GM12878 (cell line): ENCODE data around the gene DNAJC18. TPM values are rescaled to one million over a fixed set of nuclear protein-coding genes. Genes with fewer than 3 reads are reported as not detected.
A peak's percentile ranks its signal among the peaks of the same experiment; 100 is the strongest.

ENCODE experiments used
- ASH2L ChIP-seq: fragments of 300-600, 200-600 bp; sonication (generic); IDR thresholded peaks from 2 replicates; pipeline ENCODE4 v1.6.1; 2017; ENCODE audit warnings: low read depth, mild to moderate bottlenecking, borderline replicate concordance
- BMI1 ChIP-seq: fragments of 450-650 bp; IDR thresholded peaks from 2 replicates; pipeline ENCODE4 v1.6.1; 2016; ENCODE audit warnings: mild to moderate bottlenecking, moderate library complexity, borderline replicate concordance
- CTCF ChIP-seq, 3 experiments: IDR thresholded peaks in 2 of 3; conservative IDR thresholded peaks in 1 of 3; 2 replicates each; pipeline ENCODE4 v1.5.1; 2011; ENCODE audit warnings: low read depth in 3 of 3, low read length in 3 of 3, mild to moderate bottlenecking in 3 of 3, control low read depth in 2 of 3, moderate library complexity in 2 of 3, inconsistent platforms in 1 of 3, mixed read lengths in 1 of 3; ENCODE audit not compliant: control insufficient read depth in 2 of 3, insufficient read depth in 1 of 3; ENCODE audit errors: extremely low read depth in 1 of 3
- E2F4 ChIP-seq: IDR thresholded peaks from 2 replicates; pipeline ENCODE4 v1.6.1; 2012; ENCODE audit warnings: low read depth, low read length, improper control_type of control experiment
- EED ChIP-seq: sonication (generic); IDR thresholded peaks from 2 replicates; pipeline ENCODE4 v1.6.1; 2016; ENCODE audit warnings: antibody characterized with exemption, low read depth
- ESRRA ChIP-seq: IDR thresholded peaks from 2 replicates; pipeline ENCODE4 v1.6.1; 2012; ENCODE audit warnings: mild to moderate bottlenecking, low read length, improper control_type of control experiment
- FOXK2 ChIP-seq: fragments of 450-650 bp; IDR thresholded peaks from 2 replicates; pipeline ENCODE4 v1.6.1; 2017; ENCODE audit warnings: mild to moderate bottlenecking, moderate library complexity
- HCFC1 ChIP-seq: fragments of 150-350 bp; IDR thresholded peaks from 2 replicates; pipeline ENCODE4 v1.6.1; 2014; ENCODE audit warnings: low read length
- JUND ChIP-seq: IDR thresholded peaks from 2 replicates; pipeline ENCODE4 v1.6.1; 2012; ENCODE audit warnings: low read depth, mild to moderate bottlenecking, low read length, improper control_type of control experiment, moderate library complexity
- KDM1A ChIP-seq: fragments of 200-600 bp; sonication (generic); IDR thresholded peaks from 2 replicates; pipeline ENCODE4 v1.6.1; 2016; ENCODE audit warnings: borderline replicate concordance
- LARP7 ChIP-seq: fragments of 450-650 bp; IDR thresholded peaks from 2 replicates; pipeline ENCODE4 v1.6.1; 2017; ENCODE audit warnings: mild to moderate bottlenecking
- MYB ChIP-seq: fragments of 150-350 bp; IDR thresholded peaks from 2 replicates; pipeline ENCODE4 v1.6.1; 2014; ENCODE audit warnings: mild to moderate bottlenecking, low read depth, low read length, borderline replicate concordance
- MYC ChIP-seq: IDR thresholded peaks from 2 replicates; pipeline ENCODE4 v1.6.1; 2011; ENCODE audit warnings: mild to moderate bottlenecking, low read length, moderate library complexity, inconsistent platforms; ENCODE audit not compliant: insufficient read depth, insufficient replicate concordance, insufficient read length, severe bottlenecking
- NFIC ChIP-seq: IDR thresholded peaks from 2 replicates; pipeline ENCODE4 v1.6.1; 2012; ENCODE audit warnings: low read depth, mild to moderate bottlenecking, inconsistent platforms, low read length, moderate library complexity
- NR2C1 ChIP-seq: fragments of 450-650 bp; IDR thresholded peaks from 2 replicates; pipeline ENCODE4 v1.6.1; 2017; ENCODE audit warnings: antibody characterized with exemption, mild to moderate bottlenecking, moderate library complexity
- REST ChIP-seq: IDR thresholded peaks from 2 replicates; pipeline ENCODE4 v1.6.1; 2012; ENCODE audit warnings: mild to moderate bottlenecking, low read depth, low read length
- RFX5 ChIP-seq: IDR thresholded peaks from 2 replicates; pipeline ENCODE4 v1.6.1; 2011; ENCODE audit warnings: low read depth, low read length, improper control_type of control experiment
- SREBF2 ChIP-seq: IDR thresholded peaks from 2 replicates; pipeline ENCODE4 v1.6.1; 2012; ENCODE audit warnings: mild to moderate bottlenecking, low read length
- STAT3 ChIP-seq: IDR thresholded peaks from 2 replicates; pipeline ENCODE4 v1.6.1; 2011; ENCODE audit warnings: low read depth, low read length, improper control_type of control experiment
- TARDBP ChIP-seq: IDR thresholded peaks from 2 replicates; pipeline ENCODE4 v1.6.1; 2016; ENCODE audit warnings: borderline replicate concordance
- ZNF207 ChIP-seq: fragments of 450-650 bp; IDR thresholded peaks from 2 replicates; pipeline ENCODE4 v1.6.1; 2014; ENCODE audit warnings: antibody characterized with exemption, mild to moderate bottlenecking, borderline replicate concordance
- ZNF274 ChIP-seq: IDR thresholded peaks from one replicate; pipeline ENCODE4 v1.8.0; 2011; ENCODE audit not compliant: insufficient read length, insufficient read depth
- polyA plus RNA-seq, 11 experiments: library from polyadenylated mRNA; depleted of rRNA in 4 of 11; unstranded in 6 of 11; stranded (reverse) in 5 of 11; fragments of >200 nt; fragmentation: Nextera tagmentation in 4 of 11; fragmentation: Illumina TruSeq in 1 of 11; extraction: Ambion mirVana in 4 of 11; extraction: Trizol in 1 of 11; gene quantifications; 1 replicate in 1 of 11; 2 replicates in 10 of 11; pipeline versions ENCODE4 v1.2.1 to v1.2.3, GENCODE V29; 2011 to 2016; ENCODE audit warnings: inconsistent platforms in 2 of 11, missing spikeins in 2 of 11, low read depth in 1 of 11
- total RNA-seq, 4 experiments: library from RNA; depleted of rRNA in 3 of 4; stranded (reverse); fragments of >200 nt in 3 of 4; fragmentation: Illumina TruSeq in 1 of 4; extraction: Trizol in 1 of 4; gene quantifications; 2 replicates each; pipeline versions ENCODE4 v1.2.1 to v1.2.3, GENCODE V29; 2013 to 2021
- TF ChIP-seq, protein P1 (sequence below): fragments of 150-350 bp; IDR thresholded peaks from 2 replicates; pipeline ENCODE4 v1.6.1; 2014; ENCODE audit warnings: mild to moderate bottlenecking, low read depth, low read length

Gene DNAJC18
- total and polyA plus RNA-seq, 10 of the 15 experiments (the other 5 are each of a cell fraction or from before 2014, with no cell fraction given) = 6.4 to 26.7 (median 17.7) TPM

DNA sequence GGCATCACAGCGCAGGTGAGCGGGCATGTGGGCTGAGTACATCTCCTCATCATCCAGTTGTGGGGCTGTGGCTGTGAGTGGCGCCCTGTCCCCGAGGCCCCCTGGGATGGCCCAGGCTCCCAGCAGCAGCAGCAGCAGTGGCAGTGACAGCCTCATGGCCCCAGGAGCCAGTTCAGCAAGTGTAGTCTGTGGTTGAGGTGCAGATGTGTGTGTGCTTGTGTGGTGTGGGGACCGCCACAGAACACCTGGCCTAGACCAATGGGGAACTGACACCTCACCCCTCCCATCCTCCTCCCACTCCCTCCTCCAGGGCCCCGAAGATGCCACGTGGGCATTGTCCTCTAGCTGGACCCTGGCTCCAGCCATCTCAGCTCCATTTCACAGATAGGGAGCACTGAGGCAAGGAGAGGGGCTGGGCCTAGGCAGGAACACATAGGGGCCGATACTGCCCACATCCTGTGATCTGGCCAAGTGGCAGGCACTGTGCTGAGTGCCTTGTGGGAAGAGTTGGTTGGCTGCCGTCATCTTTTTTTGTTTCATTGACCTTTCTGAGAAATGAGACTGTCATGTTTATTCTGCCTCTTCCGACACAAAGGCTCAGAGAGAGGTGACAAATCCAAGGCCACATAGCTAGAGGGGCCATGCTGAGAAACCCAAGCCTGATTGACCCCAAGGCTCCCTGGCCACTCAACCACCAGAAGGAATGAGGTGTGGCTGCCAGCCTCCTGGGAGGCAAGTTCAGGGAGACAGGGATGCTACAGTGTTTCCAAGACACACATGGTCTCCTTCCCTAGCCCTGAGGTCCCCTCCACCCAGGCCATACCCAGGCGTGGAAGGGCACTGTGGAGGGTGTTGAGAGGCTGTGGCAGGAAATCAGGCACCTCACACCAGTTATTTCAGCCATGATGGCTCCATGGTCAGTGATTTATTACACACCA is 49.4 kb downstream of the DNAJC18 start, which contains the start of gene MZB1 (continued):
- TF ChIP-seq NR2C1 = no peak
- peak; percentile 82; the same call in 1 of the 2 replicates for TF ChIP-seq KDM1A
- TF ChIP-seq LARP7 = peak; percentile 73; the same call in 1 of the 2 replicates
- TF ChIP-seq MYB = no peak
- TF ChIP-seq ESRRA = no peak
- TF ChIP-seq MYC = peak; percentile 95
- TF ChIP-seq CTCF (IDR thresholded peaks at IDR 0.05 in 2 of 3, conservative IDR thresholded peaks at IDR 0.05 in 1 of 3; ENCODE audit: control insufficient read depth in 2 of 3, extremely low read depth in 1 of 3, insufficient read depth in 1 of 3, low read depth in 3 of 3, low read length in 3 of 3) = no peak
- TF ChIP-seq, protein P1, sequence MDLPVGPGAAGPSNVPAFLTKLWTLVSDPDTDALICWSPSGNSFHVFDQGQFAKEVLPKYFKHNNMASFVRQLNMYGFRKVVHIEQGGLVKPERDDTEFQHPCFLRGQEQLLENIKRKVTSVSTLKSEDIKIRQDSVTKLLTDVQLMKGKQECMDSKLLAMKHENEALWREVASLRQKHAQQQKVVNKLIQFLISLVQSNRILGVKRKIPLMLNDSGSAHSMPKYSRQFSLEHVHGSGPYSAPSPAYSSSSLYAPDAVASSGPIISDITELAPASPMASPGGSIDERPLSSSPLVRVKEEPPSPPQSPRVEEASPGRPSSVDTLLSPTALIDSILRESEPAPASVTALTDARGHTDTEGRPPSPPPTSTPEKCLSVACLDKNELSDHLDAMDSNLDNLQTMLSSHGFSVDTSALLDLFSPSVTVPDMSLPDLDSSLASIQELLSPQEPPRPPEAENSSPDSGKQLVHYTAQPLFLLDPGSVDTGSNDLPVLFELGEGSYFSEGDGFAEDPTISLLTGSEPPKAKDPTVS = no peak
- TF ChIP-seq SREBF2 = no peak
- TF ChIP-seq TARDBP = 0 out of 2 replicates have a peak, but pooled peaks have one; percentile 61
- no peak for TF ChIP-seq HCFC1
- TF ChIP-seq E2F4 = no peak
- TF ChIP-seq REST = no peak
- no peak for TF ChIP-seq ZNF274
- peak; percentile 77 for TF ChIP-seq RFX5
- TF ChIP-seq EED = no peak; the same call in none of the 2 replicates
- no peak for TF ChIP-seq BMI1
- no peak for TF ChIP-seq STAT3
- TF ChIP-seq ZNF207 = no peak
- TF ChIP-seq ASH2L = no peak
- peak; percentile 50; the same call in 1 of the 2 replicates for TF ChIP-seq JUND
- no peak for TF ChIP-seq NFIC
- no peak for TF ChIP-seq FOXK2
